ENCODE data around the gene ENPP1.
"Not testable (repeated sequence)": the region's sequence is repeated elsewhere in the genome, so short reads cannot be mapped to it uniquely, and the experiment has no call there.

Gene ENPP1

DNA sequence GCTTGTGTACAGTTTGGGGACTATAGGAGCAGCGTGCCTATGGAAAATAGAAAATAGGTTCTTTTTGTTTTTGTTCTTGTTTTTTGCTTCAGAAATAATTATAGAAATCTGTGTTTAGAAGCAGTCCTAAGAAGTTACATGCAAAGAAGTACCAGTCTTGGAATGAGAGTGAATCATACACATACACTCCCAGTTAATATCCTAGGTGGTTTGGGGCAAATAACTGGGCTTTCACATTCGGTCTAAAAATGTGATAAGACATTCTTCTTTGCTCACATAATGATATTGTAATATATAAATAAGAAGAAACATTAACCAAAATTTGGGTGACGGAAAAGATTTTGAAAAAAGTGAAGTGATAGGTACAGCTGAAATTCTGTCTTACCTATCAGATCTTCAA lies 61.0 kb downstream of the ENPP1 start:
- H3K27ac Mint-ChIP-seq: no peak overlapping the region
- no peak overlapping the region for H3K4me3 Mint-ChIP-seq
- H3K4me1 Mint-ChIP-seq: no peaks in the 10 kb centered on the region
- H3K9me3 Mint-ChIP-seq: no peaks in the 10 kb centered on the region
- H3K27me3 Mint-ChIP-seq: peaks cover 12% of the 10 kb centered on the region
- H3K36me3 Mint-ChIP-seq: no peaks in the 10 kb centered on the region

DNA sequence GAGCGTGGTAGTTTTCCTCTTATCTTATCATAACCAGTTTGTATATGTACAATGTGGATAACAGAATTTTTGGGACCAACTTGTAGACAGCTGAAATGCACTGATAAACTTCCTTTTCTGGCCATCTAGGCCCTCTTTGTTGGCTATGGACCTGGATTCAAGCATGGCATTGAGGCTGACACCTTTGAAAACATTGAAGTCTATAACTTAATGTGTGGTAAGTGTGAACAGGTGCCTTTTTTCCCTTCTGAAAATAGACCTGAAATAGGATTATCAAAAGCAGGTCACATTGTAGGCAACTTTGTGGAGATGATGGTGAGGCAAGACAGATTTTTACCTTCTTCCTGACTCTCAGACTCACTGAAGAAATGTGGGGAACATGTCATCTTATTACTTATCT lies 67.8 kb downstream of the ENPP1 start:
- Mint-ChIP-seq H3K36me3 (no peaks in the 10 kb centered on the region), H3K27ac (no peak overlapping the region), H3K27me3 (peaks cover 1% of the 10 kb centered on the region), H3K4me3 (no peak overlapping the region), H3K9me3 (no peaks in the 10 kb centered on the region), H3K4me1 (no peaks in the 10 kb centered on the region)

DNA sequence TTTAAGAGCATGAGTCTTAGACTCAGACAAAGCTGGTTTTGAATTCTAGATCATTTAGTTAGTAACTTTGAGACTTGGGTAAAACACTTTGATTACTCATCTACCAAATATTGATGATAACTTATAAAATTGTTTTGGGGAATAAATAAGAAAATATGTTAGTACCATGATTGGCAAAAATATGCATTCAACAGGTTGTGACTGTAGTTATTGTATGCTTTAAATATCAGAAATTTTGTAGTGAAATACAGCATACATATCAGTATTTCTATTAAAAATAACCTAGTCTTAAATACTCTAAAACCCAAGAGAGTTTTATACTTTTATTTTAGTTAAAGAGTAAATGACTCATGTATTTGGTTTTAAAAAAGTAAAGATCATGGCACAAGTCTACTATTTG lies 68.7 kb downstream of the ENPP1 start:
- Mint-ChIP-seq H3K27me3 (peaks cover 1% of the 10 kb centered on the region), H3K4me3 (no peak overlapping the region), H3K4me1 (no peaks in the 10 kb centered on the region), H3K9me3 (no peaks in the 10 kb centered on the region), H3K27ac (no peak overlapping the region), H3K36me3 (no peaks in the 10 kb centered on the region)

DNA sequence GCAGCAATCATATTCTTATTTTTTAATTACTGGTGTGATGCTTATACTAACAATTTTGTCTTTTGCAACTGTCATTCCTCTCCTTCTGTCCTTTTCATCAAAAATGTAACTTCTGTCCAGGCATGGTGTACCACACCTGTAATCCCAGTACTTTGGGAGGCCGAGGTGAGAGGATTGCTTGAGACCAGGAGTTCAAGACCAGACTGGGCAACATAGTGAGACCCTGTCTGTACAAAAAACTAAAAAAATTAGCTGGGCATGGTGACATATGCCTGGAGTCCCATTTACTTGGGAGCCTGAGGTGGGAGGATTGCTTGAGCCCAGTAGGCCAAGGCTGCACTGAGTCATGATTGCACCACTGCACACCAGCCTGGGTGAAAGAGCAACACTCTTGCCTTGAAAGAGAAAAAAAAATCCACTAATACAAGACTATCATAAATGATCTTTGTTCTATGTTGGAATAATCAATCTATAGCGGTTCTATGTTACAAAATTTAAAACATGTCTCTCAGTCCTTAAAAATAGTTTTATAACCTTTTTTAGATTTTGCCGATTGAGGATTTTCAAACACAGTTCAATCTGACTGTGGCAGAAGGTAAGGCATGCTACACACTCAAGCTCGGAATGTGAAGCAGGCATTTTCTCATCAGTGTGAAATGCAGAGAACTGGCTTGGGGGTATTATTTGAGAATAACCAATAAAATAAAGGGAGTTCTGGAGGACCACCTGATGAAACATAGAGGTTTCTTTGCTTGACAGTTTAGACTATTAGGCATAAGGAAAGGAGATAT lies 70.4 kb downstream of the ENPP1 start:
- Mint-ChIP-seq H3K36me3 (no peaks in the 10 kb centered on the region), H3K4me3 (no peak overlapping the region), H3K27me3 (no peaks in the 10 kb centered on the region), H3K27ac (no peak overlapping the region), H3K9me3 (no peaks in the 10 kb centered on the region), H3K4me1 (no peaks in the 10 kb centered on the region)

DNA sequence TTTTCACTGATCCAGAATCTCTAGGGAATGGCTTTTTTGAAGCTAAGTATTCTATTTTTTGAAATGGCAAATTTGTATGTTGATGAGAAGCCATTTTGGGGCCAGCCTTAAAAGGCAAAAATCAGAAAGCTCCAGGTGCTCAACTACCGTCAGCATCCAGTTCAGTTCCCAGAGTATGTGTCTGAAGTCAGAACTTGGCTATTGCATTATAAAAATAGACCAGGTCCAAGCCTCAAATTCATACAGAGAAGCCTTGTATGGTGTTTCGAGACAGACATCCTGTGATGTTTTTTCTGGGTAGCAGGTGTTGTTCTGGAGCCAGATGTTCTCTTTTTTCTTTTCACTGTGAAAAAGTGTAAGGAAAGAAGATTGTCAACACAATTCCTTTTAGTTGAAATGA lies 75.2 kb downstream of the ENPP1 start:
- Mint-ChIP-seq H3K27me3 (no peaks in the 10 kb centered on the region), H3K4me3 (no peak overlapping the region), H3K36me3 (no peaks in the 10 kb centered on the region), H3K27ac (no peak overlapping the region), H3K4me1 (no peaks in the 10 kb centered on the region), H3K9me3 (no peaks in the 10 kb centered on the region)

DNA sequence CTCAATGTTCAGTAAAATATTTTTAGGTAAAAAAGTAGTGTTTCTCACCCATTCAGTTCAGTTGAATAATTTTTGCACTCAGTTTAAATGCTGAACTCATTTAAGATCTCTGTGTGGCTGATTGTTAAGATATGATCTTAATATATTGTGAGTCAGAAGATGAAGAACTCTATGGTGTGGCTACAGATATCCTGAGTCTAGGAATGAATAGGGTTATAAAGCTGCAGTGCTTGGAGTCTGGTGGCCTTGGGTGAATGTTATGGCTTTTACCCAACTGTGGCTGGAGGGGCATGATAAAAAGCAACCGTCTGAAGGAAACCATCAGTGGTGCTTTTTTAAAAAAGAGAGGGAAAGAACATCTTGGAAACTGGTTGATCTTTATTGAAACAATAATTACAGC lies 77.4 kb downstream of the ENPP1 start:
- Mint-ChIP-seq H3K9me3 (no peaks in the 10 kb centered on the region), H3K36me3 (no peaks in the 10 kb centered on the region), H3K4me3 (no peak overlapping the region), H3K4me1 (no peaks in the 10 kb centered on the region), H3K27ac (no peak overlapping the region), H3K27me3 (no peaks in the 10 kb centered on the region)

DNA sequence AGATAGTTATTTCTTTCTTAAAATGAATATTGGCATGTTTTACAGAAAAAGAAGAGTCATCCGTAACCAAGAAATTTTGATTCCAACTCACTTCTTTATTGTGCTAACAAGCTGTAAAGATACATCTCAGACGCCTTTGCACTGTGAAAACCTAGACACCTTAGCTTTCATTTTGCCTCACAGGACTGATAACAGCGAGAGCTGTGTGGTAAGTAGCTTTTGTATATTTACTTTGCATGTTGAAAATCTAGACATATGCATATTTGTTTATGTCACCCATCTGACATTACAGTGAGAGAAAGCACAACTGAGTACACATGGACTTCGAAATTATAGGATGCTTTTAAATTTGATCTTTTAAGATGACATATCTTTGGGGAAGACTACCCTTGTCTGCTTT lies 78.7 kb downstream of the ENPP1 start:
- Mint-ChIP-seq H3K4me3 (no peak overlapping the region), H3K9me3 (no peaks in the 10 kb centered on the region), H3K36me3 (no peaks in the 10 kb centered on the region), H3K27me3 (no peaks in the 10 kb centered on the region), H3K4me1 (no peaks in the 10 kb centered on the region), H3K27ac (no peak overlapping the region)

DNA sequence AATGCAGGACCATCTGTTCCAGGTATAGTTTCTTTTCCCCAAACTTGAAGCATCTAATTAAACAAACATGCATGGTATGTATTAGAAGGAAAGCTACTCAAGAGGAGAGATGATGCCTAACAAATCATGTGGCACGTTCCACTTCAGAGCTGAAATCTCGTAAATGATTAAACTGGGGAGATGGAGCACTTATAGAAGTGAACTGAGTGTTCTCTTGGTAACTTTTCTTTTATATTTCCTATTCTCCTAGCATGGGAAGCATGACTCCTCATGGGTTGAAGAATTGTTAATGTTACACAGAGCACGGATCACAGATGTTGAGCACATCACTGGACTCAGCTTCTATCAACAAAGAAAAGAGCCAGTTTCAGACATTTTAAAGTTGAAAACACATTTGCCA lies 82.3 kb downstream of the ENPP1 start:
- H3K4me3 Mint-ChIP-seq: no peak overlapping the region
- H3K27me3 Mint-ChIP-seq: peaks cover 4% of the 10 kb centered on the region
- no peaks in the 10 kb centered on the region for H3K4me1 Mint-ChIP-seq
- H3K27ac Mint-ChIP-seq: no peak overlapping the region
- no peaks in the 10 kb centered on the region for H3K36me3 Mint-ChIP-seq
- H3K9me3 Mint-ChIP-seq: no peaks in the 10 kb centered on the region

DNA sequence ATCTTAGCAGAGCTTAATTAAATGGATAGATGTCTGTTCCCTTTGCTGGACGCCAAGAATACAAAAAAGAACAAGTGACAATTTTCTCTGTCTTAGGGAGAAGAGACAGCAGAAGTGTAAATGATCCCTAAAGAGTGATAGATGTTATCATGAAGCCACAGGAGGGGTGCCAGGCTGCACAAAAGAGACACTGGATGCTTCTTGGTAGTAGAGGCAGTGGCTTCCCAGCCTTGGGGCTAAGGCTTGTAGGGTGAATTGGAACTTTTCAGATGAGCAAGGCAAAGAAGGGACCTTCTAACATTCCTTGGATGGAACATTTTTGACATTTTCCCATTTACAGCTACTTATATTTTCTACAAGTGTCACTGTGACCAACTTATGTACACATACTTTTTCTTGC lies 85.4 kb downstream of the ENPP1 start:
- Mint-ChIP-seq H3K4me1 (no peaks in the 10 kb centered on the region), H3K27ac (no peak overlapping the region)

DNA sequence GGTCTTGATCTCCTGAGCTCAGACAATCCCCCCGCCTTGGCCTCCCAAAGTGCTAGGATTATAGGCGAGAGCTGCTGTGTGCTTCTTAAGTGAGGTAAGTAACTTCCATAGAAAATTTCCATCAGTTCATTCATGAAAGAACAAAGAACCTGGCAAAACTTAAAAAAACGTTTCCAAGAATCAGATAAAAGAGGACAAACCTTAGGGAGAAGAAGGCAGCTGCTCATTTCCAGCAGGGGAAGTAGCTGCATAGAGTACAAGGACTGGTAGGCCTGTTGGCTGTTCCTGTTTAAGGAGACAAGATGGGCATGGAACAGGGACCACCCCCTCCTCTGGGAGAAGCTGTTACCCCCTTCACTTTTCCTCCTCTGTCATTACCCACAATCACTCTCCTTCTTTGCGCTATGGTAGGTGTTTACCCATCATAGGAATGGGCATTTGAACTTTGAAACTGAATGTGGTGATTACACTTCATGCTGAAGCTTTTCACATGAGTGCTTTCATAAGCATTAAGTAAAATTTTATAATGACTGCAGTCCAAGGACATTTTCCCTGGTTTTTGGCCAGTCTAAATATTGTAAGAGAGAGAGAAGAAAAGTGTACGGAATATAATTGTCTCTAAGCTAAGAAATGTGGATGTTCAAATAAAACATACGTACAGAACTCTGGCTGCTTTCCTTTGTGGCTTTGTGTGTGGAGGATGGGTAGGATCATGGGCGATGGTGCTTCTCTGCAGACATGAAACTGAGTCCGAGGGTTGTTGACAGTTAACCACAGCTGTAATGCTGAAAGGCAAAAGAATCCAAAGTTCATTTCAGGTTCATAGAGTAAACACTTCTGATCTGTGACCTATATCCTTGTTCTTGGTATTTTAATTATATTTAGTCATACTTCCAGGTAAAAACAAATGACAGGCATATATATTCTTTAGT lies 86.9 kb downstream of the ENPP1 start:
- Mint-ChIP-seq H3K27ac (no peak overlapping the region), H3K4me1 (no peaks in the 10 kb centered on the region), H3K36me3 (no peaks in the 10 kb centered on the region), H3K9me3 (no peaks in the 10 kb centered on the region), H3K27me3 (peaks cover 11% of the 10 kb centered on the region), H3K4me3 (no peak overlapping the region)

More for the DNA sequence above, 85.4 kb downstream of the ENPP1 start:
- H3K9me3 Mint-ChIP-seq: no peaks in the 10 kb centered on the region
- H3K4me3 Mint-ChIP-seq: no peak overlapping the region
- peaks cover 11% of the 10 kb centered on the region for H3K27me3 Mint-ChIP-seq
- H3K36me3 Mint-ChIP-seq: no peaks in the 10 kb centered on the region

DNA sequence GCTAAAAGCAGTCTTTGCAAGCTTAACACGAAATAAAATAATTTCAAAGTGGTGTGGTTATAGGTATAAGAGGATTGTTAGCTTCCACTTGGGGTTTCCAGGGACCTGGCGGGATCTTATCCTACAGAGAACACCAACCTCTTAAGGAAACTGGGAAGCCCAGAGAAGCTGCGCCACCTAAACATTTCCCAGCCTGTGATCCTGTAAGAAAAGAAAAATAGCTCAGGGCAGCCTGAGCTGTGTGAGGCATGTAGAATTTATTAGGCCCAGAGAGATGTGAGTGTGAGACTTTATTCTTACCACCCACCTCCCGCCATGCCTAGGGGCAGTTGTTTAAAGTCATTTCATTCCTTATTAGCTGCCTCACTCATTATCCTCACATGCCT lies 89.2 kb downstream of the ENPP1 start:
- Mint-ChIP-seq H3K9me3 (no peaks in the 10 kb centered on the region), H3K4me3 (no peak overlapping the region), H3K4me1 (no peaks in the 10 kb centered on the region), H3K36me3 (no peaks in the 10 kb centered on the region), H3K27ac (no peak overlapping the region), H3K27me3 (peaks cover 11% of the 10 kb centered on the region)

DNA sequence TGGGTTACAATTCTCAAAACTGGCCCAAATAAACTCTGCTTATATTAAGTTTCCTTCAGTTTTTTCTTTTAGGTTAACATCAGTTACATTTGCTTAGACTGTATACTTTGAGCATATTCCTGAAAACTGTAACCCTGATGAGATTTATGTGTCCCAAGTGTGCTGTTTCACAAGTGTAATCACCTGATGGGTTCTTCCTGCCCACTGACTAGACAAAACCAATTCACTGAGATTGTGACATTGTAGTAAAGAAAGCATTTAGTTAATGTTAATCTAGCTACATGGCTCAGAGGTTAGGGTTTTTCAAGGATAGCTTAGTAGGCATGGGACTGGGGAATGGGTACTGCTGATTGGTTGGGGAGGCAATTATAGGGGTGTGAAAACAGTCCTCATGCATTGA lies 89.8 kb downstream of the ENPP1 start:
- no peak overlapping the region for H3K4me3 Mint-ChIP-seq
- H3K36me3 Mint-ChIP-seq: no peaks in the 10 kb centered on the region
- no peaks in the 10 kb centered on the region for H3K4me1 Mint-ChIP-seq
- no peaks in the 10 kb centered on the region for H3K9me3 Mint-ChIP-seq
- no peak overlapping the region for H3K27ac Mint-ChIP-seq
- H3K27me3 Mint-ChIP-seq: peaks cover 12% of the 10 kb centered on the region

DNA sequence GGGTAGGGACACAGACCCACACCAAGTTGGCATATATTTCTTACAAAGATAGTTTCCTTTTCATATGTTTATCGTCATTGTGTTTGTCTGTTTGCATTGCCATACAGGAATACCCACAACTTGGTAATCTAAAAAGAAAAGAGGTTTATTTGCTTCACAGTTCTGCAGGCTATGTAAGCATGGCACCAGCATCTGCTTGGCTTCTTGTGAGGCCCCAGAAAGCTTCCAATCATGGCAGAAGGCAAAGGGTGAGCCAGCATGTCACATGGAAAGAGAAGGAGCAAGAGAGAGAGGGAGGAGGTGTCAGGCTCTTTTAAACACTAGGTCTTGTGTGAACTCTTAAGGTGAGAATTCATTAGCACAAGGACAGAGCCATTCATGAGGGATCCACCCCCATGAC lies 90.9 kb downstream of the ENPP1 start:
- no peaks in the 10 kb centered on the region for H3K9me3 Mint-ChIP-seq
- H3K4me3 Mint-ChIP-seq: no peak overlapping the region
- peaks cover 19% of the 10 kb centered on the region for H3K27me3 Mint-ChIP-seq
- no peak overlapping the region for H3K27ac Mint-ChIP-seq
- H3K36me3 Mint-ChIP-seq: no peaks in the 10 kb centered on the region
- no peaks in the 10 kb centered on the region for H3K4me1 Mint-ChIP-seq

DNA sequence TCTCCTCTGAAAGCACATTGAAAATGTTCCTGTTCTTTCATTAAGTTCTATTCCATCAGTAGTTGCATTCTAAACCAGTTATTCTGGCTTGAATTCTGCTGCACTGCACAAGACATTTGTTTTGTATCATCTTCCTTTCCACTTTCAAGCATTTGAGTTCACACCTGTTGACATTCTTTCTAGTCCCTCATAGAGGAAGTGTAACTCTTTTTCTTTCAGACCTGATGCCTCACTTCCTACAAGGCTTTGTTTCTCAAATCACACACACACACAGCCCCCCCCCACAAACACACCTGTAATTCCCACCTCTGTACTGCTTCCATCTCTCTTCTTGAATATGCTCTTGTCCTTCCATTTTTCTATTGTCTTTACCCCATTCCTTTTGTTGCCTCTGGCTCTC lies 92.4 kb downstream of the ENPP1 start:
- no peaks in the 10 kb centered on the region for H3K4me1 Mint-ChIP-seq
- no peak overlapping the region for H3K27ac Mint-ChIP-seq
- no peak overlapping the region for H3K4me3 Mint-ChIP-seq

DNA sequence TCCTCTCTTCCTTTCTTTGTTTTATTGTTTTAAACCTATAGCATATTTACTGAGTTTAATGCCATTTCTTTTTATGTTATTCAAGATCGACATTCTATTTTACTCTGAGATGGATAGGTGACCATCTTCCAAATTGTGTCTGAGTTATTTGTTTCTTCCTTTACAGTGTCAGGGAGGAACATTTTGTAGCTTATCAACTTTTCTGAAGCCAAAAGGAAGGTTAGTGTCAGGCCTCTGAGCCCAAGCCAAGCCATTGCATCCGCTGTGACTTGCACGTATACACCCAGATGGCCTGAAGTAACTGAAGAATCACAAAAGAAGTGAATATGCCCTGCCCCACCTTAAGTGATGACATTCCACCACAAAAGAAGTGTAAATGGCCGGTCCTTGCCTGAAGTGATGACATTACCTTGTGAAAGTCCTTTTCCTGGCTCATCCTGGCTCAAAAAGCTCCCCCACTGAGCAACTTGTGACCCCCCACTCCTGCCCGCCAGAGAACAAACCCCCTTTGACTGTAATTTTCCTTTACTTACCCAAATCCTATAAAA lies 93.6 kb downstream of the ENPP1 start:
- not testable (repeated sequence) for H3K27ac Mint-ChIP-seq, H3K4me1 Mint-ChIP-seq, H3K9me3 Mint-ChIP-seq, H3K4me3 Mint-ChIP-seq, H3K36me3 Mint-ChIP-seq
- H3K27me3 Mint-ChIP-seq: peaks cover 16% of the 10 kb centered on the region

More for the DNA sequence above, 92.4 kb downstream of the ENPP1 start:
- Mint-ChIP-seq H3K27me3 (peaks cover 17% of the 10 kb centered on the region), H3K36me3 (no peaks in the 10 kb centered on the region), H3K9me3 (no peaks in the 10 kb centered on the region)

DNA sequence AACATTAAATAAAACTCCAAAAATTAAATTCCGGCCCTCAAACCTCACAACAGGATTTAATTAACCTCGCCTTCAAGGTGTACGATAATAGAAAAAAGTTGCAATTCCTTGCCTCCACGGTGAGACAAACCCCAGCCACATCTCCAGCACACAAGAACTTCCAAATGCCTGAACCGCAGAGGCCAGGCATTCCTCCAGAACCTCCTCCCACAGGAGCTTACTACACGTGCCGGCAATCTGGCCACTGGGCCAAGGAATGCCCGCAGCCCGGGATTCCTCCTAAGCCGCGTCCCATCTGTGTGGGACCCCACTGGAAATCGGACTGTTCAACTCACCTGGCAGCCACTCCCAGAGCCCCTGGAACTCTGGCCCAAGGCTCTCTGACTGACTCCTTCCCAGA lies 95.9 kb downstream of the ENPP1 start:
- not testable (repeated sequence) for H3K9me3 Mint-ChIP-seq, H3K4me1 Mint-ChIP-seq, H3K27me3 Mint-ChIP-seq, H3K27ac Mint-ChIP-seq, H3K36me3 Mint-ChIP-seq, H3K4me3 Mint-ChIP-seq

All from activated naive CD4-positive, alpha-beta T cell treated with anti-CD3 and anti-CD28 coated beads, Interleukin-2, amount 50 U/mL, for 24 hours (primary cell).